ENCODE data around the gene LARGE1.

LARGE1 gene

DNA sequence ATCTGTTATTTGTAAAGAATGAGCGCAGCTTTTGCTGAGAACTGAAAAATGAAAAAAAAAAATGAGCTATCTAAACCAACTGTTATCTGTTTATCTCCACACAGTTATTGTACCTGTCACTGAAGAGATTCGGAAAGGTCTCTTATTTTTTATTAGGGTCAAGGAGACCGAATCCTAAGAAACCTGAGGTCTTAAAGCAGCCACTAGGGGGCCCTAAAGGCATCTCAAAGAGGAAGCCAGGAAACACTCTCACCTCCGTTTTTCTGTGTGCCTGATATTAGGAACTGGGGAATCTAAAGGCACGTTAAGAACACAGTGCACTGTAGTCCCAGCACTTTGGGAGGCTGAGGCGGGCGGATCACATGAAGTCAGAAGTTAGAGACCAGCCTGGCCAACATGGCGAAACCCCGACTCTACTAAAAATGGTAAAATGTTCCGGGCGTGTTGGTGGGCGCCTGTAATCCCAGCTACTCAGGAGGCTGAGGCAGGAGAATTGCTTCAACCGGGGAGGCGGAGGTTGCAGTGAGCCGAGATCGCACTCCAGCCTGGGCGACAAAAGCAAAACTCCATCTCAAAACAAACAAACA, 3.5 kb upstream of the LARGE1 start:
- H3K36me3 ChIP-seq (ENCODE audit: control insufficient read depth in 1 of 2, insufficient read depth in 2 of 2, low read length in 2 of 2): no peaks in the 10 kb centered on the region
- H3K27ac ChIP-seq (ENCODE audit: low read length): no peak overlapping the region
- H3K9me3 ChIP-seq (ENCODE audit: control insufficient read depth in 1 of 2, low read length in 2 of 2): no peaks in the 10 kb centered on the region
- H3K27me3 ChIP-seq (ENCODE audit: low read depth, low read length): no peaks in the 10 kb centered on the region
- no peak overlapping the region for H3K4me3 ChIP-seq (ENCODE audit: low read depth in 1 of 2, low read length in 2 of 2)
- H3K4me1 ChIP-seq (ENCODE audit: control insufficient read depth in 1 of 2, insufficient read depth in 2 of 2, low read length in 2 of 2): peaks cover 0 to 13% of the 10 kb centered on the region in 2 donors

DNA sequence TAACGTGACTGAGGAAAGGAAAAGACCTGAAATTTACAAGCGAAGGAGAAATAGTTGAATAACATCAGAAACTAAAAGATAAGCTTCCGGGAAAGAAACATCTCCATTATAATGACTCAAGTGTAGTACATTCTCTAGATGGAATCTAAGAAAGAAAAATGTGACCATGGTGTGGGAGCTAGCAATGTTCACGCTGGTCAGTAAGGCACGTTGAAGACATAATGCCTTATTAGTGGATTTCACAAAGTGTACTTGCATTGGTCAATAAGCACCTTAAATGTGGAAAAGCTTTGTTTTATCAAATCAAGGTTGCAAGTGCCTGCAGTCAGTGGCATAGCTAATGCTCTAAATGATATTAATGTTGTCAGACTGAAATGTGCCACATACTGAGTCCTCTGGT, 2.8 kb upstream of the LARGE1 start:
- peak overlapping the region; percentile 50 for H3K27ac ChIP-seq (ENCODE audit: low read length)
- H3K4me1 ChIP-seq (ENCODE audit: control insufficient read depth in 1 of 2, insufficient read depth in 2 of 2, low read length in 2 of 2): peaks cover 0 to 13% of the 10 kb centered on the region in 2 donors
- no peaks in the 10 kb centered on the region for H3K9me3 ChIP-seq (ENCODE audit: control insufficient read depth in 1 of 2, low read length in 2 of 2)
- H3K4me3 ChIP-seq (ENCODE audit: low read depth in 1 of 2, low read length in 2 of 2): peak overlapping the region; percentile 50 to 83
- no peaks in the 10 kb centered on the region for H3K27me3 ChIP-seq (ENCODE audit: low read depth, low read length)
- no peaks in the 10 kb centered on the region for H3K36me3 ChIP-seq (ENCODE audit: control insufficient read depth in 1 of 2, insufficient read depth in 2 of 2, low read length in 2 of 2)

DNA sequence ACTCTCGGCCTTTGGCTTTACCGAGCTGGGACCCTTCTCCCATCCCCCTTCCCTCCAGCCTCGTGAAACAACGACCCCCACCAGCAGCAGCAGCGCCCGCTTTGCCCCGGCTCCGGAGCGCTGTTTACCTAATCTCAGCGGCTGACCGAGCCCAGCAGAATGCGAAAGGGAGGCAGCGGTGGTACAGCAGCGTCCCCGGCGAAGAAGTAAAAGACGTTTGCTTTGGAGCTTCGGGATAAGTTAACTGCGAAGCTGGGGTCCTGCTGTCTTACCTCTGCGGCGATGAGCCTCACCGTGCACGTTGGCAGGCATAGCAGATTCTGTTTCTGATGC, 2.0 kb upstream of the LARGE1 start:
- no peaks in the 10 kb centered on the region for H3K27me3 ChIP-seq (ENCODE audit: low read depth, low read length)
- H3K27ac ChIP-seq (ENCODE audit: low read length): peak overlapping the region; percentile 50

DNA sequence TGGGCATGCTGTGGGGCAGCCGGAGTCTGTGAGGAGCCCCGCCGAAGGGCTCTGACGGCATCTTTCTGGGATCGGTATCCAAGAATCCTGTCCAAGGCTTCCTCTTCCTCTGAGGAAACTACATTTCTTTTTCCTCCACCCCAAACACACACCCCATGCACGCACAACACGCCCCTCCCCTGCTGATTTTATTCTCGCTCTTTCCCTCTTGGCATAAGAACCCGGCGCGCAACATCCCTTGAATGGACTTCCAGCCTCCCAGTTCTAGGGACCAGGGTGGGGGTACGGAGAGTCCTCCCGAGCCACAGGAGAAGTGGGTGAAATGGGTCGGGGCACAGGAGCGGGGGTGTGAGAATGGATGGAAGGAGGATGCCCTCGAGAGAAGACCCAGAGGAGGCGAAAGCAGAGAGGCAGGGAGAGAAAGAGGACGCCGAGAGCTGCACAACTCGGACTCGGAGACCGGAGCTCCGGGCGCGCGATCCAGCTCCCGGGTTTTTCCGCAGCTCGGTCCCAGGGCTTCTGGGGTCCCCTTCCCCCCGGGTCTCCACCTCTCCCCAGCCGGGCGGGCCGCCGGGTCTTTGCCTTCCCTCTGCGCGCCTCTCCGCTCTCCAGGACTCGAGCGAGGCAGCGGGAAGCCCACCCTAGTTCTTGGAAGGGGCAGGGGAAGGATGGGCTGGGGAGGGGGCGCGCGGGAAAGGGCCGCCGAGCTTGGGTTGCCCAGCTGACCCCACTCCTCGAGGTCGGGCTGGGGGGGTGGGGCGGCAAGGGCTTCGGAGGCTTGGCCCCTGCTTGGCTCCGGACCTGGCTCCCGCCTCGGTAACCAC, 1.5 kb upstream of the LARGE1 start:
- Histone ChIP-seq H3K27ac (ENCODE audit: low read length) (peak overlapping the region; percentile 32), H3K4me1 (ENCODE audit: control insufficient read depth in 1 of 2, insufficient read depth in 2 of 2, low read length in 2 of 2) (peaks cover 0 to 13% of the 10 kb centered on the region in 2 donors), H3K4me3 (ENCODE audit: low read depth in 1 of 2, low read length in 2 of 2) (peak overlapping the region; percentile 82 to 83), H3K27me3 (ENCODE audit: low read depth, low read length) (no peaks in the 10 kb centered on the region), H3K9me3 (ENCODE audit: control insufficient read depth in 1 of 2, low read length in 2 of 2) (no peaks in the 10 kb centered on the region), H3K36me3 (ENCODE audit: control insufficient read depth in 1 of 2, insufficient read depth in 2 of 2, low read length in 2 of 2) (no peaks in the 10 kb centered on the region)

More for the DNA sequence above, 2.0 kb upstream of the LARGE1 start:
- Histone ChIP-seq H3K4me1 (ENCODE audit: control insufficient read depth in 1 of 2, insufficient read depth in 2 of 2, low read length in 2 of 2) (peaks cover 0 to 13% of the 10 kb centered on the region in 2 donors), H3K4me3 (ENCODE audit: low read depth in 1 of 2, low read length in 2 of 2) (peak overlapping the region; percentile 50 to 83), H3K9me3 (ENCODE audit: control insufficient read depth in 1 of 2, low read length in 2 of 2) (no peaks in the 10 kb centered on the region), H3K36me3 (ENCODE audit: control insufficient read depth in 1 of 2, insufficient read depth in 2 of 2, low read length in 2 of 2) (no peaks in the 10 kb centered on the region)

DNA sequence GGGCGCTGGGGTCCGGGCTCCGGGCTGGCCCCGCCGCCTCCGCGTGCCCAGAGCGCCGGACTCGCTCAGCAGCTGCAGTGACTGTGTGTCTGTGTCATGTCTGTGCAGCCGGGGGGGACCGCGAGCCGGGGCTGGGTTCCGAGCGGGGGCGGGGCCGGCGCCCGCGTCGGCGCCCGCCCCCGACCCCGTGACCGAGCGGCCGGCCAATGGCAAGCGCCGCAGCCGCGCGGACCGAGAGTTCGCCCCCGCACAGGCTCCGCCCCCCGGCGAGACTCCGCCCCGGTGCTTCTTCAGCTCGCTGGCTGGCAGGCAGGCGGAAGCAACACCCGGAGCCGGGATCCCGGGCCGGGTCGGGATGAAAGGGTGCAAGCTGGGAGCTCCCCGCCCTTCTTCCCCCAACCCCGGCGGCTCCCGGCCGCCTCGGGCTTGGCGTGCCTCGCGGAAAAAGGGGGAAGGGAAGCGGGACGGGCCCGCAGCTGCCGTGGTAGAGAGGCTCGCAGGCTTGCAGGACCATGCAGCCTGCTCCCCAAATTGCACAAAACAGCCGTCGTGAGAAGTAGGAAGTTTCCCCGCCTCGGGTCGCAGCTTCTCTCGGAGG, 750 bp upstream of the LARGE1 start:
- peak overlapping the region; percentile 82 to 83 for H3K4me3 ChIP-seq (ENCODE audit: low read depth in 1 of 2, low read length in 2 of 2)
- no peaks in the 10 kb centered on the region for H3K27me3 ChIP-seq (ENCODE audit: low read depth, low read length)
- no peaks in the 10 kb centered on the region for H3K9me3 ChIP-seq (ENCODE audit: control insufficient read depth in 1 of 2, low read length in 2 of 2)
- H3K4me1 ChIP-seq (ENCODE audit: control insufficient read depth in 1 of 2, insufficient read depth in 2 of 2, low read length in 2 of 2): peaks cover 0 to 13% of the 10 kb centered on the region in 2 donors
- no peaks in the 10 kb centered on the region for H3K36me3 ChIP-seq (ENCODE audit: control insufficient read depth in 1 of 2, insufficient read depth in 2 of 2, low read length in 2 of 2)
- peak overlapping the region; percentile 32 for H3K27ac ChIP-seq (ENCODE audit: low read length)

DNA sequence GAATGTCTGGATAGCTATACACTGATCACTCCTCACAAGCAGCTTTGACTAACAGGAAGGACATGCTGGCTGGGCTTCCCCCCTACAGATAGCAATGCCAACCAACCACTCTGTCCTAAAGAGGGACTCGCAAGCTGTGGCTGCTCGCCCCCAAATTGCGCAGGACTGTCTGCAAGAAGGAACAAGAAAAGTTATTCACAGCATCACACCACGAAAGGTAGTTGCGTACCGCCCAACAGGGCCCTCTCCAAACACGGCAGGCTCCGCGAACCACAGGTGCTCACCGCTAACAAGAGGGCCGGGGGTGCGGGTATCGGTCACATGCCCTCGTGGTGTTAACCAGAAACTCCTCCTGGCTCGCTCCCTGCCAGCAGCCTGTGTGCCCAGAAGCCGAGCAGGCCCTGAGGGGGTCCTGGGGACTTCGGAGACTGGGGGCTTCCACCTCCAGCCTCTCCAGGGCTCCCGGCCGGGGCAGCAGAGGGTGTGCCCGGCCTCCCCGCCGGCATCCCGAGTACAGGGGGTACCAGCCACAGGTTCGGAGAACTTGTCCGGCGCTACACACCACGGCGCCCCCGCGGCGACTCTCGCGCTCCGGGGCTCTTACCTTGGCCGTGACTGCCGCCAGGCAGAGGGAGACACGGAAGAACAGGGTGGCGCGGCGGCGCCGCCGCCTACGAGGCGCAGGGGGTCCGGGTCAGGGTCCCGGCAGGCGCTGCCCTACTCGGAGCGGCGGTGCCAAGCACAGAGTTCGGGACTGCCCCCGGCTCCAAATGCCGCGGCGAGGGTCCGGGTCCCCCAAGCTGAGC, 682 bp downstream of the LARGE1 start:
- H3K4me1 ChIP-seq (ENCODE audit: control insufficient read depth in 1 of 2, insufficient read depth in 2 of 2, low read length in 2 of 2): peaks cover 0 to 13% of the 10 kb centered on the region in 2 donors

DNA sequence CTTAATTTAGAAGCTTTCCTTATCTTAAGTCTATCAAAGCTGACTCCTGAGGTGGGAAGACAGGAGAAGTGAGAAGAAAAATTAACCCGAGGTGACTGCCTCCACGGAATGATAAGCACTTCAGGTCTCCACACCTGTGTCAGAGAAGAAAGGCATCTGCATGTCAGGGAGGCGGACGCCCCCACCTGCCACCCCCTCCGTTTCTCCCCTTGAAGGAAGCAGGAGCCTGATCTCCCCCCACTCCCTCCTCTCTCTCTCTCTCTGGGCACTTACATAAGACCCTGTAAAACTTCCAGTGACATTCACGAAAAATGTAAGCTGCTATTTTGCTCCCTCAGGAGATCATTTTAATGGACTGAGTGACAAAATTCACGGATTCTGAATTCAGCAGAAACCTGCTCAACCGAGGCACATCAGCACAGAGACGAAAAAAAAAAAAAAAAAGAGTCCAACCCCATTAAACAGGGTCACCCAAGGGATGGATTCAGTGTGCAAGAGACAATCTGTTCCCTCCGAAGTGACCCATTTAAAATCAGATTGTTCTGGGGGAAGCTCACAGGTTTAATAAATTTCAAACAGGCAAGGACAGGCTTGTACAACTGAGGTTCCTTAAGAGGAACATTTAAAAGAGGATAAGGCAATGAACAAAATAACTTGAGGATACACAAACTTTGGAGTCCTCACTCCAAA, 1.5 kb downstream of the LARGE1 start:
- no peaks in the 10 kb centered on the region for H3K36me3 ChIP-seq (ENCODE audit: control insufficient read depth in 1 of 2, insufficient read depth in 2 of 2, low read length in 2 of 2)
- no peaks in the 10 kb centered on the region for H3K27me3 ChIP-seq (ENCODE audit: low read depth, low read length)
- peaks cover 0 to 12% of the 10 kb centered on the region in 2 donors for H3K4me1 ChIP-seq (ENCODE audit: control insufficient read depth in 1 of 2, insufficient read depth in 2 of 2, low read length in 2 of 2)
- H3K27ac ChIP-seq (ENCODE audit: low read length): no peak overlapping the region
- no peaks in the 10 kb centered on the region for H3K9me3 ChIP-seq (ENCODE audit: control insufficient read depth in 1 of 2, low read length in 2 of 2)
- H3K4me3 ChIP-seq (ENCODE audit: low read depth in 1 of 2, low read length in 2 of 2): peak overlapping the region; percentile 79 to 93

More for the DNA sequence above, 682 bp downstream of the LARGE1 start:
- Histone ChIP-seq H3K27me3 (ENCODE audit: low read depth, low read length) (no peaks in the 10 kb centered on the region), H3K27ac (ENCODE audit: low read length) (no peak overlapping the region), H3K4me3 (ENCODE audit: low read depth in 1 of 2, low read length in 2 of 2) (peak overlapping the region; percentile 79 to 93), H3K36me3 (ENCODE audit: control insufficient read depth in 1 of 2, insufficient read depth in 2 of 2, low read length in 2 of 2) (no peaks in the 10 kb centered on the region), H3K9me3 (ENCODE audit: control insufficient read depth in 1 of 2, low read length in 2 of 2) (no peaks in the 10 kb centered on the region)

DNA sequence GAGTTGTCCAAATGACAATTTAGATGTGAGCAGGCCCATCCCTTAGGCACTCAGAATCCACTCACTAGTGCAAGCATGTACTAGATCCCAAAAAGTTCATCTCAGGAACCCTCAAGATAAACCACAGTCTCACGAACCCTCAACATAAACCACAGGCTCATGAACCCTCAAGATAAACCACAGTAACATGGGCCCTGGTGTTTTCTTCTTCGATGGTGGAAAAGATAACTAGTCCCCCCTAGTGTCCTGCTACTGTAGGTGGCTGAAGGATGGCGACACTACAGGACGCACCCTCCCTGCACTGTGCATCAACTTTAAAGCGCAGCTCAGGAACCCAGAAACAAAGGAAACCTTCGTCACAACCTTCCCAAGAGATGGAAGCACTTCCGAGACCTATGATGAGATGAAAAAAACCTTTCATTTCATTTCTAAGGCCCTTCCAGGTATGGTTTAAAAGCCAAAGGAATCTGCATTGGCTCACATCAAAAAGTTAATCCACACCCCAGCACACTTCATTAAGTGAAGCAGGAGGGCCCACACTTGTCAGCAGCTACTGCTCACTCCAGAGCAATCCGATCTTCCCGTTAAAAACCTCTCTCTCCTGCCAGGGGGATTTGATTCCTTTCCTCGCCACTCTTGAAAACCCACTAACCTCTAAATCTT, 2.4 kb downstream of the LARGE1 start:
- Histone ChIP-seq H3K9me3 (ENCODE audit: control insufficient read depth in 1 of 2, low read length in 2 of 2) (no peaks in the 10 kb centered on the region), H3K36me3 (ENCODE audit: control insufficient read depth in 1 of 2, insufficient read depth in 2 of 2, low read length in 2 of 2) (no peaks in the 10 kb centered on the region), H3K27ac (ENCODE audit: low read length) (no peak overlapping the region), H3K4me1 (ENCODE audit: control insufficient read depth in 1 of 2, insufficient read depth in 2 of 2, low read length in 2 of 2) (peaks cover 0 to 2% of the 10 kb centered on the region in 2 donors), H3K4me3 (ENCODE audit: low read depth in 1 of 2, low read length in 2 of 2) (peak overlapping the region; percentile 79 to 93), H3K27me3 (ENCODE audit: low read depth, low read length) (no peaks in the 10 kb centered on the region)

DNA sequence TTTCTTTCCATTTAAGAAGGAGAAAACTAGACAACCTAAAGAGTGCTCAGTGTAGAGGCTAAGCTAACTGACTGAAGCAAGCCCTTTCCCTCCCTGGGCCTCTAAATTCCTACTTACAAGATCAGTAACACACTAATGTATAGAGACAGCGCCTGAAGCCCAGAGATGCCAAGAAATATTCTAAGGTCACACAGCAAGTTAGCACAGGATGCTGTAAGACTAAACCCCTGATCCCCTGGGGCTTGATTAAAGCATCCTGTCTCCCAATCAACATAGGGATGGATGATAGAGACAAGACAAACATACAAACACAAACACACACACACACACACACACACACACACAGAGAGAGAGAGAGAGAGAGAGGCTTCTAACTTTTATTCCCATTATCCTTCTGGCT, 5.6 kb downstream of the LARGE1 start:
- Histone ChIP-seq H3K9me3 (ENCODE audit: control insufficient read depth in 1 of 2, low read length in 2 of 2) (no peaks in the 10 kb centered on the region), H3K4me3 (ENCODE audit: low read depth in 1 of 2, low read length in 2 of 2) (no peak overlapping the region), H3K27ac (ENCODE audit: low read length) (no peak overlapping the region), H3K4me1 (ENCODE audit: control insufficient read depth in 1 of 2, insufficient read depth in 2 of 2, low read length in 2 of 2) (no peaks in the 10 kb centered on the region), H3K36me3 (ENCODE audit: control insufficient read depth in 1 of 2, insufficient read depth in 2 of 2, low read length in 2 of 2) (no peaks in the 10 kb centered on the region), H3K27me3 (ENCODE audit: low read depth, low read length) (no peaks in the 10 kb centered on the region)

DNA sequence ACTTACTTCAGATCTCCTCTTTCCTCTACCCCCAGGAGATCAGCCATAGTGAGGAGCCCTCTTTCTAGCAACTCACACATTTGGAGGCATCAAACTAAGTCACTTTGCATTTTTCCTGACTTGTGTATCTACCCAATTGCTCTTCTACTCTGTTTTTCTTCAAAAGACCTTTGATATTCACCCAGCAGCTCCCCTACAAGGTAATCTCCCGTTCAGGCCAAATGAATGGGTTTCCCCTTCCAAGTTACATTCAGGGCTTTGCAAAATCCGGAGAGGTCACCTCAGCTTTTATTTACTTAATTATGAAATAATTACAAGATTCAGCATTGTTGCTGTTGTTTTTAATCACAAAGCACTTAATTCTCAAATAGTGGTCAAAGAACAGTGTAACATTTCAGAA, 6.1 kb downstream of the LARGE1 start:
- Histone ChIP-seq H3K9me3 (ENCODE audit: control insufficient read depth in 1 of 2, low read length in 2 of 2) (no peaks in the 10 kb centered on the region), H3K27ac (ENCODE audit: low read length) (no peak overlapping the region), H3K4me3 (ENCODE audit: low read depth in 1 of 2, low read length in 2 of 2) (no peak overlapping the region), H3K4me1 (ENCODE audit: control insufficient read depth in 1 of 2, insufficient read depth in 2 of 2, low read length in 2 of 2) (peaks cover 0 to 3% of the 10 kb centered on the region in 2 donors), H3K27me3 (ENCODE audit: low read depth, low read length) (no peaks in the 10 kb centered on the region), H3K36me3 (ENCODE audit: control insufficient read depth in 1 of 2, insufficient read depth in 2 of 2, low read length in 2 of 2) (no peaks in the 10 kb centered on the region)
